Activated naive CD8-positive, alpha-beta T cell treated with anti-CD3 and anti-CD28 coated beads, Interleukin-2, amount 10 ng/mL, durations not matched to agents 7 days and 5 days (primary cell): ENCODE results near the gene TMCO2. TPM values are rescaled to one million over a fixed set of nuclear protein-coding genes. Genes with fewer than 3 reads are reported as not detected.

Experiments used
- ATAC-seq: fragments of 150-1000 bp; cut with Tn5 transposase; one replicate; pipeline ENCODE4 v1.10.0; 2021; ENCODE audit warnings: low read depth, moderate library complexity
- POLR2A ChIA-PET: fragments of 350-600 bp; sonication (Branson Sonifier 250); formaldehyde crosslinking; loops from one replicate; lab custom pipeline; 2021; ENCODE audit warnings: antibody characterized with exemption; lab: Charles Lee
- DNase-seq: peaks from one replicate; pipeline ENCODE4 v3.0.0; 2021
- H3K27ac Mint-ChIP-seq: one replicate; pipeline ENCODE4 v1.8.0; 2022; ENCODE audit warnings: mild to moderate bottlenecking, mixed read lengths
- H3K27me3 Mint-ChIP-seq: one replicate; pipeline ENCODE4 v1.8.0; 2022; ENCODE audit warnings: mild to moderate bottlenecking, moderate library complexity, mixed read lengths
- H3K36me3 Mint-ChIP-seq: one replicate; pipeline ENCODE4 v1.8.0; 2021; ENCODE audit warnings: mild to moderate bottlenecking, mixed read lengths
- H3K4me1 Mint-ChIP-seq: one replicate; pipeline ENCODE4 v1.8.0; 2021; ENCODE audit warnings: mixed read lengths
- H3K4me3 Mint-ChIP-seq: one replicate; pipeline ENCODE4 v1.8.0; 2022; ENCODE audit warnings: mild to moderate bottlenecking, moderate library complexity, mixed read lengths
- H3K9me3 Mint-ChIP-seq: one replicate; pipeline ENCODE4 v1.8.0; 2021; ENCODE audit warnings: mixed read lengths
- total RNA-seq, 2 experiments: library from RNA; stranded (reverse); gene quantifications; one replicate each; pipeline ENCODE4 v1.2.3, GENCODE V29; 2021

The TMCO2 gene
- total RNA-seq, 2 experiments from 2014 or later, result not detected

DNA sequence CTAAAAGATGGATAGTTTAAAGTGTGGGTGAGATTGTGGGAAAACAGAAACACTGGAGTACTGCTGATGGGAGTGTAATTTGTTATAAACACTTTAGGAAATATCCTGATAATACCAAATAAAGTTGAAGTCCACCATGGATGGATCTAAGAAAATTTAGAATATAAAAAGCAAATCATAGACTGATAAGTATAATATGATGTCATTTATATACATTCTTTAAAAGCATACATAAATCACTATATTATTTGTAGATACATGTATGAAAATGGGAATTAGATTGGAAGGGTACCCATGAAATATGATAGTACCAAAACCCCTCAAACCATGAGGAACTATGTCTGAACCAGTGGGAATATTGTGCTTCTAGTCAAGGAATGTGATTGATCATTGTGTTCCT, 18.2 kb downstream of the TMCO2 start:
- H3K9me3 Mint-ChIP-seq, result no peaks in the 10 kb centered on the region
- POLR2A ChIA-PET, result interaction anchor here (0.9 kb wide), 1 partner anchor 25 kb away, joined by 3 read pairs; no protein-coding TSS in a partner anchor
- H3K4me3 Mint-ChIP-seq, result no peak overlapping the region
- peaks cover 16% of the 10 kb centered on the region for H3K4me1 Mint-ChIP-seq
- ATAC-seq (no peak), DNase-seq (no peak)
- H3K27me3 Mint-ChIP-seq, result no peaks in the 10 kb centered on the region
- no peak overlapping the region for H3K27ac Mint-ChIP-seq
- peaks cover 35% of the 10 kb centered on the region for H3K36me3 Mint-ChIP-seq

DNA sequence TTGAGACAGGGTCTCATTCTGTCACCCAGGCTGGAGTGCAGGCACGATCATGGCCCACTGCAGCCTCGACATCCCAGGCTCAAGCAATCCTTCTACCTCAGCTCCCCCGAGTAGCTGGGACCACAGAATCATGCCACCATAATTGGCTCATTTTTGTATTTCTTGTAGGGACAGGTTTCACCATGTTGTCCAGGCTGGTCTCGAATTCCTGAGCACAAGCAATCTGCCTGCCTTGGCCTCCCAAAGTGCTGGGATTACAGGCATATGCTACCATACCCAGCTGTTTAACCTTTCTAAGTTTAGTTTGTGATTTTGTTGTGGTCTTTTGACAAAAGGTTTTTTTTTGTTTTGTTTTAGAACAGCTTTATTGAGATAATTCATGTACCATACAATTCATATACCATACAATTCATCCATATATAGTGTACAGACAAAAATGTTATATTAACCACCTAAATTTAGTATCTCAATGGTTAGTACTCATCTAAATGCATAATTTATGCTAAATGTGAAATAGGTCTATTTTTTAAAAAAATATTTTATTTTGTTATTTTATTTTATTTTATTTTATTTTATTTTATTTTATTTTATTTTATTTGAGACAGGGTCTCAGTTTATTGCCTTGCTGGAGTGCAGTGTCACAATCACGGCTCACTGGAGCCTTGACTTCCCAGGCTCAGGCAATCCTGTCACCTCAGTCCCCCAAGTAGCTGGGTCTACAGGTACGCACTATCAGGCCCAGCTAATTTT, 19.2 kb downstream of the TMCO2 start:
- POLR2A ChIA-PET, result interaction anchor here (0.9 to 1.1 kb wide), 2 partner anchors 24 to 48 kb away, joined by 3 read pairs; no protein-coding TSS in a partner anchor
- no peak for ATAC-seq

DNA sequence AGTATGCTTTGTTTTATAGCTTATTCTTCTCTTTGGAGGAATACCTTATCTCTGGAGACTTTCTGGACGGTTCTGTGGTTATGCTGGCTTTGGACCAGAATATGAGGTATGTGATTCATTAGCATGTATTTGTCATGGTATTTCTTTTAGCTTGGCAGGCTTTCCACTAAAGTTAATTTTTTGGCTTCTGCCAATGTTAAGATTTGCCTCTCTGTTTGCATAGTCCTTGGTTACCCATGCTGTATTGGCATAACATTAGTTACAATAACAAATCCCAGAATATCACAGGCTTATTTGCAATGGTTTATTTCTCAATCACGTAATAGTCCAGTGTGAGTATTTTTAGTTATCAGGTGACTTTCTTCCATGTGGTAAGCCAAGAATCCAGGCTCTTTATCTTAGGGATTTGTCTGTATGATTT, 20.0 kb downstream of the TMCO2 start:
- peaks cover 31% of the 10 kb centered on the region for H3K36me3 Mint-ChIP-seq
- H3K9me3 Mint-ChIP-seq, result no peaks in the 10 kb centered on the region
- no peak overlapping the region for H3K4me3 Mint-ChIP-seq

More for the DNA sequence above, 19.2 kb downstream of the TMCO2 start:
- no peak overlapping the region for H3K4me3 Mint-ChIP-seq
- H3K27ac Mint-ChIP-seq, result no peak overlapping the region
- H3K36me3 Mint-ChIP-seq, result peaks cover 30% of the 10 kb centered on the region
- H3K27me3 Mint-ChIP-seq, result no peaks in the 10 kb centered on the region
- no peaks in the 10 kb centered on the region for H3K9me3 Mint-ChIP-seq
- H3K4me1 Mint-ChIP-seq, result peaks cover 16% of the 10 kb centered on the region
- DNase-seq, result no peak

DNA sequence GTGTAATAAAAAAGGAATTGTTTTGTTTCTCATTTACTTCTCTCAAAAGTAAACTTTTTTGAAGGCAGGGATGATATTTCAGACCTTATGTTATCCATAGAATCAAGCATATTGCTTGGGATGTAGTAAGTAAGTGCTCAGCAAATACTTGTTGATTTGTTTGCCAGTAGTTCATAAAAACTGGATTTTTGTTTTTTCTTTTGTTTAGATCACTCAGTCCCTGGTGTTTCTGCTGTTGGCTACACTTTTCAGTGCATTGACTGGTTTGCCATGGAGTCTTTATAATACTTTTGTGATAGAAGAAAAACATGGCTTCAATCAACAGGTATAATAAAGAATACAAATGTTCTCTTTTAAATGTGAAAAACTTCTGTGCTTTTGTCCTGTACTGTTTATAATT, 20.5 kb downstream of the TMCO2 start:
- Mint-ChIP-seq H3K9me3 (no peaks in the 10 kb centered on the region), H3K4me1 (peaks cover 10% of the 10 kb centered on the region), H3K27me3 (no peaks in the 10 kb centered on the region), H3K27ac (no peak overlapping the region), H3K36me3 (peaks cover 30% of the 10 kb centered on the region), H3K4me3 (no peak overlapping the region)
- ATAC-seq (no peak), DNase-seq (no peak)
- POLR2A ChIA-PET, result interaction anchor here (0.6 kb wide), 1 partner anchor 423 kb away, joined by 4 read pairs; the partner anchor contains the start of gene NFYC

More for the DNA sequence above, 20.0 kb downstream of the TMCO2 start:
- H3K27ac Mint-ChIP-seq, result no peak overlapping the region
- no peaks in the 10 kb centered on the region for H3K27me3 Mint-ChIP-seq
- DNase-seq (no peak), ATAC-seq (no peak)
- peaks cover 14% of the 10 kb centered on the region for H3K4me1 Mint-ChIP-seq
- POLR2A ChIA-PET, result interaction anchor here (1.1 kb wide), 1 partner anchor 47 kb away, joined by 3 read pairs; no protein-coding TSS in a partner anchor

DNA sequence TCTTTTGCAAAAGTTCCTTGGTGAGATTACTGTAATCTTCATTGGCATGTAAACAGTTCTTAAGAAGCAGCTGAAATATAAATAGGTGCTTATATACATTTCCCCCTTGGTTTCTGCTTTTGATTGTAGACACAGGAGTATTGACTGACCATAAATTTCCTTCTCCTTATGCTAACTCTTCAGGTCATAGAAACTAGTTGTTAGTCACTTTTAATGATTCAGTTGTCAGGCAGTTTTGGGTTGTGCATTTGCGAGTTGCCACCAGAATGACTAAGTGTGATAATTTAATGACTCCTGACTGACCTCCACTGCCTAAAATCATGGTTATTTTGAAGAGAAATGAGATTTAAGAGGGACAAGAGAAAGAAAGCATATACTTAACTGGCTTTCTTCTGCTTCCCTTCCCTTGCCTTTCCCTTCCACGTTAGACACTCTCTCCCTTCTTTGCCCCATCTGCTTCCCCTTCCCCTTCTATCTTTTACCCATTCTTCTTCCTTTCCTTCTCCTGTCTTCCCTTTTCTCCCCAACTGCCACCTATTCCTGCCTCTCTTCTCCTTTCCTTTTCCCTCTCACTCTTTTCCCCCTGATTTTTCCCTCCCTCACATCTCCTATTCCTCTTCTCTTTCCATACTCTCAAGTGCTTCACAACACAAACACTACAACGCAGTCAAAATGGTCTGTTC, 22.6 kb downstream of the TMCO2 start:
- Mint-ChIP-seq H3K27me3 (no peaks in the 10 kb centered on the region), H3K27ac (no peak overlapping the region), H3K9me3 (no peaks in the 10 kb centered on the region), H3K4me1 (peaks cover 6% of the 10 kb centered on the region), H3K4me3 (no peak overlapping the region), H3K36me3 (peaks cover 34% of the 10 kb centered on the region)
- DNase-seq (no peak), ATAC-seq (no peak)
- POLR2A ChIA-PET, result no interaction called here

DNA sequence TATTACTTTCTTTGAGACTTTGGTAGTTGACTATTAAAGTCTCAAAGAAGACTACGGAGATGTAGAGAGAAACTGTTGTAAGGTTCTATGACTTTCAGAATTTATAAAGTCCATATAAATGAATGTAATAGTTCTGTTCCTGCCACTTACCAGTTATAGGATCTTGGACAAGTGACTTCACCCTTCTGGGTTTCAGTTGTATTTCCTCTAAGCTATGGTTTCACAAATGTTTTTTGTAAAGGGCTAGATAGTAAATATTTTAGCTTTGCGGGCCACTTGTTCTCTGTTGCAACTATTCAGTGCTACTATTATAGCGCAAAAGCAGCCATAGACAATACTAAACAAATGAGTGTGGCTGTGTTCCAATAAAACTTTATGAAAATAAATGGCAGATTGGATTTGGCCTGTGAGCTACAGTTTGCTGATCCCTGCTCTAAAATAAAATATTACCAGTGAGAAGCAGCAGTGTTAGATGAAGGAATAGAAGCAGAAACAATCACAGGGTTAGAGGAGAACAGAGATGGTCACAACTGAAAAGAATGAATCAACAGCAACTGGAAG, 25.0 kb downstream of the TMCO2 start:
- Mint-ChIP-seq H3K27ac (no peak overlapping the region), H3K4me1 (peaks cover 4% of the 10 kb centered on the region)
- no peak for ATAC-seq

DNA sequence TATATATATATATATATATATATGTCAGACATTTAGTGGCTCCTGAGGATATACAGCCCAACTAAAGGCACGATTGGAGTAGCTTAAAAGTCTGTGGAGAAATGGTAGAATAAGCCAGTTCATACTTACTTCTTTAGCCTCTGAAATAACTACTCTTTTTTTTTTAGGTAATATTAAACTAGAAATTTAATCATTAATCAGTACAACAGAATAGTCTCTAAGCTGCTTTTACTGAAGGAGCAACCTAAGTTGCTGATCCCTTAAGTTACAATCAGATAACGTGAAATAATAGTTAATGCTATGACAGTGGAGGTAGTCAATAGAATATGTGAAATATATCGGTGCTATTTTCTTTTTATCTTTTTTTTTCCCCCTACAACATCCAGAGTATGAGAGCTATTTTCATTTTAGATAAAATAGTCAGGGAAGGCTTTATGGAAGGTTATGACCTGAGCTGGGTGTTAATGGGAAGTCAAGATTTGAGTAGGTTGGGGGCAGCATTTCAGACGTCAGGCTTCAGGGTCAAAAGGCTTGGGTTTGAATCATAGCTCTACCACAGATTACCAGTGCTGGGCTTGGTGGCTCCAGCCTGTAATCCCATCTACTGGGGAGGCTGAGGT, 25.9 kb downstream of the TMCO2 start:
- no peak overlapping the region for H3K4me3 Mint-ChIP-seq
- ATAC-seq (no peak), DNase-seq (no peak)
- H3K27me3 Mint-ChIP-seq, result no peaks in the 10 kb centered on the region
- peaks cover 31% of the 10 kb centered on the region for H3K36me3 Mint-ChIP-seq
- H3K27ac Mint-ChIP-seq, result no peak overlapping the region
- POLR2A ChIA-PET, result no interaction called here
- H3K9me3 Mint-ChIP-seq, result no peaks in the 10 kb centered on the region
- peaks cover 4% of the 10 kb centered on the region for H3K4me1 Mint-ChIP-seq

More for the DNA sequence above, 25.0 kb downstream of the TMCO2 start:
- no peaks in the 10 kb centered on the region for H3K9me3 Mint-ChIP-seq
- DNase-seq, result no peak
- no peaks in the 10 kb centered on the region for H3K27me3 Mint-ChIP-seq
- no peak overlapping the region for H3K4me3 Mint-ChIP-seq
- peaks cover 31% of the 10 kb centered on the region for H3K36me3 Mint-ChIP-seq
- POLR2A ChIA-PET, result interaction anchor here (0.6 kb wide), 1 partner anchor 63 kb away, joined by 6 read pairs; no protein-coding TSS in a partner anchor

DNA sequence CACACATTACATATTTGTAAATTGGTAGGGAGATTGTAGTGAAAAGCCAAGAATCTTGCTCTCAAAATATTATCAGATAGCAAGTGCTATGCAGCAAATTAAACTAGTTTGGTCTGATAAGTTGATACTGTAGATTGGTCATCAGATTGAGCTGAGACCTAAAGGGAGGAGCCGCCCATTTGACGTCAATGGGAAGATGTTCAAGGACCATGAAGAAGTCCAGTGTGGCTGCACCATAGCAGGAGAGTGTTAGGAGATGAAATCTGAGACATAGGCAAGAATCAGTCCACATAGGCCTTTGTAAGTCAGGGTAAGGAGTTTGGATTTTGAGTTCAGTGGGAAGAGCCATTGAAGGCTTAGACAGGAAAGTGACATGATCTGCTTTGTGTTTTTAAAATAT, 26.6 kb downstream of the TMCO2 start:
- no peak for DNase-seq
- no peak for ATAC-seq
- POLR2A ChIA-PET, result no interaction called here
- no peaks in the 10 kb centered on the region for H3K27me3 Mint-ChIP-seq
- no peak overlapping the region for H3K4me3 Mint-ChIP-seq
- peaks cover 30% of the 10 kb centered on the region for H3K36me3 Mint-ChIP-seq
- H3K9me3 Mint-ChIP-seq, result no peaks in the 10 kb centered on the region
- no peak overlapping the region for H3K27ac Mint-ChIP-seq
- peaks cover 4% of the 10 kb centered on the region for H3K4me1 Mint-ChIP-seq

DNA sequence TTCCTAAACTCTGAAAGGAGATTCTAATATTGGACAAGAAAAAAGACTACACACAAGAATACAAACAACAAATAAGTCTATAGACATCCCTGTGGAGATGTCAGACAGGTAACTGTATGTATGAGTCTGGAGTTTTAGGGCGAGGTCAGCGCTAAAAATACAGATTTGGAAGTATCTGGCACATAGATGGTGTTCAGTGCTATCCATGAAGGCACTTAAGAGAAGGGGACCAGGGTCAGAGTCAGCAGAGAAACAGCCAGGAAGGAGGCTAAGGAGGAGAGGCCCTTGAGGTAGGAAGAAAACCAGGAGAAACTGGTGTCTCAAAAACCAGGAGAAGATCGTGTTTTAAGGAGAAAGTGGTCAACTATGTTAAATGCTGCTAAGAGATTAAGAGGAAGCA, 28.4 kb downstream of the TMCO2 start:
- ATAC-seq, result no peak
- no peak for DNase-seq
- no peak overlapping the region for H3K27ac Mint-ChIP-seq
- POLR2A ChIA-PET, result no interaction called here
- H3K9me3 Mint-ChIP-seq, result no peaks in the 10 kb centered on the region
- no peaks in the 10 kb centered on the region for H3K27me3 Mint-ChIP-seq
- peaks cover 5% of the 10 kb centered on the region for H3K4me1 Mint-ChIP-seq
- H3K36me3 Mint-ChIP-seq, result peaks cover 24% of the 10 kb centered on the region
- H3K4me3 Mint-ChIP-seq, result no peak overlapping the region

DNA sequence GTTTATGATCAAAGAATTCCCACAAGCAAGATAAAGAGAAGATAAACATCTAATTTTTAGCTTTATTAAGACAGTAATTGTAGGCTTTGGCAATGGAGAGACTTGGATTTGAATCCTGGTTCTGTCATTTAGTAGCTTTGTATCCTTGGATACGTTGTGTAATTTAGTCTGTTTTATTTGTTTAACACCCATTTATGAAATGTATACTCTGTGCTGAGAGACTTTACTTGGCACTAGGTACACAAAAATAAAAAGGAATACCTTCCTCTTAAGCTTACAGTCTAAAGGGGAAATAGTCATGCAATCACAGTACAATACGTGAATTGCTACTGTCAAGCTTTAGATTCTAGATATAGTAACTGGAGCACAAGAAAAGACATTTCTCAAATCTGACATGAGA, 34.1 kb downstream of the TMCO2 start:
- POLR2A ChIA-PET, result interaction anchor here (0.5 kb wide), 1 partner anchor 19 kb away, joined by 4 read pairs; no protein-coding TSS in a partner anchor

DNA sequence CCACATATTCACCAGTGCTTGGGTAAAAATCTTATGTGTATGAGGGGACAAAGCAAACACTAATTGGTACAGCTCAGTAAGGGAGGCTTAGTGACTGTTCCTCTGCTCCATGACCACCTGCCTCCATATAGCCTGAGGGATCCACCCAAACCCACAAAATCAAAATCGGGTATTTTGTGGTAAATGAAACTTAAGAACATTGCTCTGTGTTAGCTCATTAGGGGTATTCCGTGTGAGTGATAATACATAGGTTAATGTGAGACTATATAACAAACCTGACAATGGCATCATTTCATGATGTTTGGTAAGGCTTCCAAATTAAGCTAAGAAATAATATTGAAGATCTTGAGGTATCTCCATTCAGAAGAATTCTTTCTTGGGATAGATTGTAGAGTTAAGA, 43.6 kb downstream of the TMCO2 start:
- no peak for ATAC-seq
- H3K36me3 Mint-ChIP-seq, result peaks cover 41% of the 10 kb centered on the region
- H3K4me3 Mint-ChIP-seq, result no peak overlapping the region
- H3K4me1 Mint-ChIP-seq, result no peaks in the 10 kb centered on the region
- H3K27ac Mint-ChIP-seq, result no peak overlapping the region
- DNase-seq, result no peak
- H3K27me3 Mint-ChIP-seq, result no peaks in the 10 kb centered on the region
- H3K9me3 Mint-ChIP-seq, result no peaks in the 10 kb centered on the region
- POLR2A ChIA-PET, result interaction anchor here (0.7 to 1.2 kb wide), 3 partner anchors 20 to 100 kb away, joined by 3 to 4 read pairs (median 3); no protein-coding TSS in a partner anchor

More for the DNA sequence above, 34.1 kb downstream of the TMCO2 start:
- DNase-seq, result no peak
- Mint-ChIP-seq H3K27me3 (no peaks in the 10 kb centered on the region), H3K27ac (no peak overlapping the region), H3K4me1 (peaks cover 2% of the 10 kb centered on the region), H3K9me3 (no peaks in the 10 kb centered on the region), H3K36me3 (peaks cover 6% of the 10 kb centered on the region), H3K4me3 (no peak overlapping the region)
- ATAC-seq, result no peak

DNA sequence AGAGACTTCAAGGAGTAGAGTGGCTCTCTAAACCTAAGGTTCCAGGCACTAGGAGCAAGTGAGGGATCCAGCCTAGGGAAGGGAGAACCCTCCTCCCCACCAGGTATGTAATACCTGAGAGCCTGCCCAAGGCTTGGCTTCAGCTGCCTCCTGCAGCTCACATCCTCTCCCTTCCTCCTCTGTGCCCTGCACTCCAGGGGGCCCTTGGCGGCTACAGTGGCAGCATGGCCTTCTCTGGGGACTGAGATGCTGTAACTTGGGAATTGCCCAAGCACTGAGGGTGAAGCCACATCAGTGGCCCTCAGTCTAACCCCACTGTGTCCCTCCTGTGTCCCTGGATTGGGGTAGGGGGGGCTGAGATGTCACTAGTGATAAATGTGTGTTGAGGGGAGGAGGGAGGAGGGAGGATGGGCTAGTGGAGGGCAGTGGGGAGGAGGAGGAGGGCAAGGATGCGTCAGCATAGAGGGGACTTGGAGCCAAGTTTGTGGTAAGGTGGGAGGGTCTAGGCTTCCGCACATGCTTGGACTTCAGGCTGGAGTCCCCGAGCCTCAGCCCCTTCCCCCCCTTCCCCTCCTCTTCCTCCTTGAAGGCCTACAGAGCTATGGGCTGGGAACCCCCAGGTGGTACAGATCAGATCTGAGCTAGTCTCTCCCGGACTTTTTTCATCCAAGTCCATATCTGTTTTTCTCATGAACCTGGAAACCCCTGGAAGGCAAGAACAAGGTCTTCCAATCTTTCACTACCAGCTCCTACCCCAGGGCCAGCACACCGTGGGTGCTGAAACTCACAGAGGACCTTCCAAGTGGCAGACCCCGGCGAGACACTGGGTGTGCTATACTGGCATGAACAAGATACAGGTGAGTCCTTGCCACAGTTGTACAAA, 51.9 kb downstream of the TMCO2 start:
- DNase-seq, result no peak
- H3K27me3 Mint-ChIP-seq, result no peaks in the 10 kb centered on the region
- no peak for ATAC-seq
- POLR2A ChIA-PET, result interaction anchor here (1.4 kb wide), 1 partner anchor 15 kb away, joined by 4 read pairs; no protein-coding TSS in a partner anchor
- H3K4me3 Mint-ChIP-seq, result no peak overlapping the region
- H3K4me1 Mint-ChIP-seq, result no peaks in the 10 kb centered on the region
- peaks cover 10% of the 10 kb centered on the region for H3K36me3 Mint-ChIP-seq
- H3K27ac Mint-ChIP-seq, result no peak overlapping the region
- no peaks in the 10 kb centered on the region for H3K9me3 Mint-ChIP-seq
